Stimulated activated CD4-positive, alpha-beta T cell treated with anti-CD3 and anti-CD28 coated beads, TNF-alpha, amount 100 ng/mL, for 48 hours (primary cell): ENCODE measurements around the gene HK2.
A peak's percentile ranks its signal among the peaks of the same experiment; 100 is the strongest.

Source experiments
- DNase-seq, 3 donors: peaks; one replicate each; pipeline ENCODE4 v3.0.0-alpha.2; 2020; ENCODE audit warnings: low read depth in 3 of 3

HK2 gene

GRCh38 chr2:74857215-74857614, 23.3 kb downstream of the HK2 start:
- DNase-seq, result no peak

GRCh38 chr2:74857725-74858124, 23.8 kb downstream of the HK2 start:
- DNase-seq, result no peak

GRCh38 chr2:74858281-74858680, 24.4 kb downstream of the HK2 start:
- DNase-seq, result no peak

- DNase-seq, result no peak
Observed at GRCh38 chr2:74860079-74860478, 26.2 kb downstream of the HK2 start.

GRCh38 chr2:74860521-74860920, 26.6 kb downstream of the HK2 start:
- DNase-seq, result no peak

GRCh38 chr2:74861531-74861930, 27.6 kb downstream of the HK2 start:
- no peak for DNase-seq

GRCh38 chr2:74862020-74862964, 28.4 kb downstream of the HK2 start:
- no peak for DNase-seq

- DNase-seq, result no peak
Observed at GRCh38 chr2:74863802-74864248, 29.9 kb downstream of the HK2 start.

GRCh38 chr2:74864728-74865722, 31.1 kb downstream of the HK2 start:
- no peak for DNase-seq

- no peak for DNase-seq
Observed at GRCh38 chr2:74865770-74866674, 32.1 kb downstream of the HK2 start.

- no peak for DNase-seq
Observed at GRCh38 chr2:74867841-74868658, 34.1 kb downstream of the HK2 start.

- no peak for DNase-seq
Observed at GRCh38 chr2:74869517-74869916, 35.6 kb downstream of the HK2 start.

GRCh38 chr2:74870951-74871350, 37.0 kb downstream of the HK2 start:
- no peak for DNase-seq

GRCh38 chr2:74871414-74871813, 37.5 kb downstream of the HK2 start:
- DNase-seq, result no peak

GRCh38 chr2:74872389-74872836, 38.5 kb downstream of the HK2 start:
- no peak for DNase-seq

GRCh38 chr2:74873012-74873665, 39.2 kb downstream of the HK2 start:
- DNase-seq, result no peak

- no peak for DNase-seq
Observed at GRCh38 chr2:74873678-74874640, 40.0 kb downstream of the HK2 start.

GRCh38 chr2:74876081-74876886, 42.4 kb downstream of the HK2 start:
- peak in 1 of 3 donors; percentile 9 for DNase-seq
